K562 (cell line): ENCODE measurements around the gene FITM2.

Experiments
- CTCF ChIP-seq, 3 experiments: IDR thresholded peaks in 2 of 3; conservative IDR thresholded peaks in 1 of 3; 2 replicates each; pipeline ENCODE4 v1.5.1; 2011 to 2012; ENCODE audit warnings: low read length in 3 of 3, mild to moderate bottlenecking in 3 of 3, control low read depth in 2 of 3, improper control_type of control experiment in 1 of 3, inconsistent platforms in 1 of 3, low read depth in 1 of 3, mixed read lengths in 1 of 3, moderate library complexity in 1 of 3; ENCODE audit not compliant: insufficient read depth in 2 of 3
- EZH2 ChIP-seq: IDR thresholded peaks from 2 replicates; pipeline ENCODE4 v1.6.1; 2012; ENCODE audit warnings: low read depth, mild to moderate bottlenecking, inconsistent platforms, low read length, borderline replicate concordance
- GTF2F1 ChIP-seq: IDR thresholded peaks from 2 replicates; pipeline ENCODE4 v1.6.1; 2011; ENCODE audit warnings: low read depth, low read length, improper control_type of control experiment
- SMARCC2 ChIP-seq: fragments of 450-650 bp; IDR thresholded peaks from 2 replicates; pipeline ENCODE4 v1.6.1; 2017; ENCODE audit warnings: antibody characterized with exemption, moderate library complexity, mild to moderate bottlenecking, low read depth
- ZBTB26 ChIP-seq: fragments of 450-650 bp; formaldehyde crosslinking; IDR thresholded peaks from 2 replicates; pipeline ENCODE4 v1.4.0; 2022; ENCODE audit warnings: missing genetic modification characterization

GRCh38 chr20:44354979-44355497 lies 44.0 kb upstream of the FITM2 start:
- TF ChIP-seq CTCF (IDR thresholded peaks at IDR 0.05 in 2 of 3, conservative IDR thresholded peaks at IDR 0.05 in 1 of 3; ENCODE audit: insufficient read depth in 2 of 3, low read depth in 1 of 3, low read length in 3 of 3) (no peak), SMARCC2 (no peak), GTF2F1 (no peak), EZH2 (no peak), ZBTB26 (no peak)
